Ovary (tissue), 3 donors: Measurements from ENCODE around the gene LARGE2.

ENCODE experiments used
- CTCF ChIP-seq, 3 donors: fragments of 450-650 bp in 2 of 3; fragments of 200-600 bp in 1 of 3; IDR thresholded peaks; one replicate each; pipeline versions ENCODE4 v1.5.1 to v1.8.0; 2016 to 2022; ENCODE audit warnings: antibody characterized with exemption in 3 of 3, mild to moderate bottlenecking in 1 of 3
- EP300 ChIP-seq: sonication (generic); formaldehyde crosslinking; IDR thresholded peaks from one replicate; pipeline ENCODE4 v1.6.1; 2017; ENCODE audit warnings: antibody characterized with exemption
- POLR2A ChIP-seq: fragments of 450-650 bp; IDR thresholded peaks from one replicate; pipeline ENCODE4 v1.6.1; 2017; ENCODE audit warnings: antibody characterized with exemption, mild to moderate bottlenecking, moderate library complexity
- donor health status: DM: no; HTN: no; CAD: no.

GRCh38 chr11:45885921-45886721 lies 36.3 kb upstream of the LARGE2 start:
- TF ChIP-seq CTCF (IDR thresholded peaks at IDR 0.05), result no peak
- no peak for TF ChIP-seq EP300
- TF ChIP-seq POLR2A, result no peak
